Kidney tubule cell (primary cell): Measurements from ENCODE around the gene SH3BP1.

ENCODE experiments used
- DNase-seq: peaks from one replicate; pipeline ENCODE4 v3.0.0-alpha.2; 2018; ENCODE audit warnings: low spot score

The SH3BP1 gene

DNA sequence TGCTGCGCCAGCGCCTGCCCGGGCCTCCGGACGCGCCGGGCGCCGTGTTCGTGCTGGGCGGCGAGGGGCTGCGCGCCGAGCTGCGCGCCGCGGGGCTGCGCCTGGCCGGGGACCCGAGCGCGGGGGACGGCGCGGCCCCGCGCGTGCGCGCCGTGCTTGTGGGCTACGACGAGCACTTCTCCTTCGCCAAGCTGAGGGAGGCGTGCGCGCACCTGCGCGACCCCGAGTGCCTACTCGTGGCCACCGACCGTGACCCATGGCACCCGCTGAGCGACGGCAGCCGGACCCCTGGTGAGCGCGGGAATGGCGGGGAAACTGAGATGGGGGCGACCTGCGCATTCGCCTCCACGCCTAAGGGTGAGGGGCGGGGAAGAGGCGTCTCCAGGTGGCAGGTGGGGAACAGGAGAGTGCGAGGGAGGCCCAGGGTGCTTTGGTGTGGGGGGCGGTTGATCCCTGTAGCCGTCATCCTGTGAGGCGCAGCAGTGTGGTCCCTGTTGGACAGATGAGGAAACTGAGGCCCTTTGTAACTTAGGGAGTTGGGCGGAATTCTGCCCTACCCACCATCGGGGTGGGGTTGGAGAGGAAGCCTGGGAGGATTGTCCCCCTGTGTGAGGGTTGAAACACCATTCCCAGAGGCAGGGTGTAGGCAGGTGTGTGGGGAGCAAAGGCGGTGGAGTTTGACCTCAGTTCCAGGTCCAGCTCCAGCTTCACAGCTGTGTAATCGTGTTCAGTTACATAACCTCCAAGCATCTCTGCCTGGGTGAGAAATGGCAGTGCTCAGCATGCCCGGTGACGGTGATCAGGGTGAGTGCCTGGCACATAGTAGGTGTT, 19.8 kb downstream of the SH3BP1 start:
- DNase-seq = peak; percentile 10

DNA sequence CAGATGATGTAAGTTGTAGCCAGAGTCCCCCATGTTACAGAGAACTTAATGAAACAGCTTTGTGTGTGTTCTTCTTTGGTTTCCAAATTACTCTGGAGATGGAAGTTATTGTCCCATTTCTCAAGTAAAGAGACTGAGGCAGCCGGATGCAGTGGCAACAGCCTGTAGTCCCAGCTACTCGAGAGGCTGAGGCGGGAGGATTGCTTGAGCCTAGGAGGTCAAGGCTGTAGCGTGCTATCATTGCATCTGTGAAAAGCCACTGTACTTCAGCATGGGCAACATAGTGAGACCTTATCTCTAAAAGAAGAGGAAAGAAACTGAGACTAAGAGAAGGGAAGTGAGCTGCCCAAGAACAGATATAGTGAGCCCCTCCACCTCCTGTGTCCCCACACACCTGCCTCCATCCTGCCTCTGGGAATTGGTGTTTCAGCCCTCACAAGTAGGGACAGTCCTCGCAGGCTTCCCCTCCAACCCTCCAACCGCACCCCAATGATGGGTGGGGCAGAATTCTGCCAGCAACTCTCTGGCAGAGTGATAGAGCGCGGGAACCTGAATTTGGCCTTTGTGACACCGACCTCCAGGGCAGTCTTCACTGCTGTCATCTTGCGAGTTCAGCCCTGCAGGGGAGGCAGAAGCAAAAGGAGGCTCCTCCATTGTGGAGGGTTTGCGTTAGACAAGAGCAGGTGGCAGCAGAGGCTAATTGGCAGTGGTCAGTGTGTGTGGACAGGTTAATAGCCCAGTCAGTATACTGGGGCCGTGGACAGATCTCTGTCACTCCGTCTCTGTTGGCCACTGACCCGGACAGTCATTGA, 20.6 kb downstream of the SH3BP1 start:
- no peak for DNase-seq

DNA sequence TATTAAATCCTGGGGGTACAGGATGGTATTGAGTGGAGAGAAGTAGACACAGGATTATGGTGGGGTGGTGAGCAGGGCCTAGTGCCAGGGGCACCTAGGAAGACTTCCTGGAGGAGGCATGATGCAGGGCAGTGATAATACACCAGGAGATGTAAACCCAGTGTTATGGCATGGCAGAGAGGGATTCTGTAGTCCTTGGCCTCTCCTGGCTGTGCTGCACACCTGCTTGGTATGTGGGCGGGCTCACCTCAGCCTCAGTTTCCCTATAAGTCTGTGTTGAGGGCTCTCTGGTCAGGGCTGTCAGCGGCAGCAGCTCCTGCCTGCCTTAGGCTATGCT, 21.2 kb downstream of the SH3BP1 start:
- no peak for DNase-seq

DNA sequence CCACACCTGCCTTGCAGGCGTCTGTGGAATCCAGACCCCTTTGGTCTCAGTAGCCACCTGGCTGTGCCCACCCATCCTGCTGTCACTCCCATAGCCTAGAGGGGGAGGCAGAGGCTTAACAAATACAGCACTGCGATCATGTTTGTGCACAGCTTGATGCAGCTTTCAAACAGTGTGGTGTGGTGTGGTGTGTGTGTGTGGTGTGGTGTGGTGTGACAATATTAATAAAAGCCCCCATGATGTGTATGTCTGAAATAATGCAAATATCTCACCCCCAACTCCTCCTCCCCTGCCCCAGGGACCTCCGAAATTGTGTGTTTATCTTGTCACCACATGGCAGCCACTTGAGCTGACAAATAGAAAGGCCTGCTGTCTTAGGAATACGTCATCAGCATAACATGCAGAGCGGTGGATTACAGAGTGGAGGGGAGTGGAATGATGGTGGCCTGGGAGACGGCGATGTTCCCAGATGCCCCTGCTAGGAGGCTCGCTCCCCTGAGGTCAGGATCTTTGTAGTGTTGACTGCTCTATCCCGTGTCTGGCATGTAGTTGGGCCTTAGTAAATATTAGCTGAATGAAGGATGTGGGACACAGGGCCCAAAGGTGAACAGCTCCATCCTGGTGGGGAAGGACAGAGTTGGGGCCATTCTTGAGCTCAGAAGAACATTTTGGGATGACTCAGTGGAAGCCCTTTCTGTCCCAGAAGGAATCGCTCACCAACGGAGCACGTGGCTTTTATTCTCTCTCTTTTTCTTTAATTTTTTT, 21.9 kb downstream of the SH3BP1 start:
- peak; percentile 27 for DNase-seq

DNA sequence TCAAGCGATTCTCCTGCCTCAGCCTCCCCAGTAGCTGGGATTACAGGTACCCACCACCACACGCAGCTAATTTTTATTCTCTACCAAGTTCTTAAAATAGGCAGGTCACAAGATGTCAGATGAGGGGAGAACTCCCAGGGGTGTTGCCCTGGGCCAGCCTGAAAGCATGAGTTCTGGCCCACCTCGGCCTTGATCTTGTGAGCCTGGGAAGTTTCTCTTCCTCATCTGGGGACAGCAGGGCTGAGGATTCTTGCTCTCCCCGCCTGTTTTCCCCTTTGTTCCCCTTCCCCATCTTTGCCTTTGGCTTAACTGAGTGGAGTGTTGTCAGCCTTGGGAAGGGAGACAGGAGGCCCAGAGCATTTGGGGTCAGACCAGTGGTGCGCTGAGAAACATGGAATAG, 22.6 kb downstream of the SH3BP1 start:
- DNase-seq = no peak

DNA sequence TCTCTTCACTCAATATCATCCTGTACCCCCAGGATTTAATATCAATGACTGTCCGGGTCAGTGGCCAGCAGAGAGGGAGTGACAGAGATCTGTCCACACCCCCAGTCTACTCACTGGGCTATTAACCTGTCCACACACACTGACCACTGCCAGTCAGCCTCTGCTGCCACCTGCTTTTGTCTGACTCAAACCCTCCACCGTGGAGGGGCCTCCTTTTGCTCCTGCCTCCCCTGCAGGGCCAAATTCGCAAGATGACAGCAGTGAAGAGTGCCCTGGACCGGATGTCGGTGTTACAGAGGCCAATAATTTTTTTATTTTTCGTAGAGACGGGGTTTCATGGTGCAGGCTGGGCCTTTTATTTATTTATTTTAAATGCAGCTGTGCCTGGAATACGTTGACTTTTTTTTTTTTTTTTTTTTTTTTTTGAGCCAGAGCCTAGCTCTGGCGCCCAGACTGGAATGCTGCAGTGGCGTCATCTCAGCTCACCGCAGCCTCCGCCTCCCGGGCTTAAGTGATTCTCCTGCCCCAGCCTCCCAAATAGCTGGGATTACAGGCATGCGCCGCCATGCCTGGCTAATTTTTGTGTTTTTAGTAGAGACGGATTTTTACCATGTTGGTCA, 24.2 kb downstream of the SH3BP1 start:
- DNase-seq = no peak

DNA sequence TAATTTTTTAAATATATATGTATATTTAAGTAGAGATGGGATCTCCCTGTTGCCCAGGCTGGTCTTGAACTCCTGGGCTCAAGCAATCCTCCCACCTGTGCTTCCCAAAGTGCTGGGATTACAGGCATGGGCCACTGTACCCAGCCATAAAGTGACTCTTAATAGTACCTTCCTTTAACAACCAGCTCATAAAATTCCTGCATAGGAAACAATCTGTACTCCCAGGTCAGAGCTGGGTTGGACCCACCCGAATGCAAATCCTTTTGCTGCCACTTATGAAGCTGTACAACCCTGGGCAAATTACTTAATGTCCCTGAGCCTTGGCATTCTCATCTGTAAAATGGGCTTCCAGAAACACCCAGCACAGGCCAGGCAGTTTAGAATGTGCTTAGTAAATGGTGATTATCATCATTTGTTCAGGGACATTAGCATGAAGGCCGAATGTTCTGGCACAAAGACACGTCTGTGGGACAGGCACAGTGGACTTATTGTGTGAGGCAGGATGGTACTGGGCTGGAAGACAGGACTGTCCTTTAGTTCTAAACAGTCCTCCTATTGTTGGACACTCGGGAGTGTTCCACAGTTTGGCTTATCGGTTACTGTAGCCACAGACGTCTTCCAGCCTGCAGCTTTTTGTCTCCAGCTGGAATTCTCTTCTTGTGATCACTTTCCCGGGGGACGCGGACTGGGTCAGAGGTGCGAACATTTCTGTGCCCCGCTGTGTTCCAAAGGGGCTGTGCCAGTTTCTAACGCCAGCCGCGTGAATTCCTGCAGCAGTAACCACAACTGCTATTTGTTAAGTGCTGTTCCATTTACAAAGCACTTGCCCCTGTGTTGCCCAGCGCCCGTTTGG, 25.0 kb downstream of the SH3BP1 start:
- DNase-seq = no peak

DNA sequence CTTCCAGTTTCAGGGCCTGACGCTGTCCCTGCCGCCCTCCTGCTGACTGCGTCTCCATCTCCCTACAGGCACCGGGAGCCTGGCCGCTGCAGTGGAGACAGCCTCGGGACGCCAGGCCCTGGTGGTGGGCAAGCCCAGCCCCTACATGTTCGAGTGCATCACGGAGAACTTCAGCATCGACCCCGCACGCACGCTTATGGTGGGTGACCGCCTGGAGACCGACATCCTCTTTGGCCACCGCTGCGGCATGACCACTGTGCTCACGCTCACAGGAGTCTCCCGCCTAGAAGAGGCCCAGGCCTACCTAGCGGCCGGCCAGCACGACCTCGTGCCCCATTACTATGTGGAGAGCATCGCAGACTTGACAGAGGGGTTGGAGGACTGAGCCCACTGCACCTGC, 26.0 kb downstream of the SH3BP1 start:
- DNase-seq = no peak

DNA sequence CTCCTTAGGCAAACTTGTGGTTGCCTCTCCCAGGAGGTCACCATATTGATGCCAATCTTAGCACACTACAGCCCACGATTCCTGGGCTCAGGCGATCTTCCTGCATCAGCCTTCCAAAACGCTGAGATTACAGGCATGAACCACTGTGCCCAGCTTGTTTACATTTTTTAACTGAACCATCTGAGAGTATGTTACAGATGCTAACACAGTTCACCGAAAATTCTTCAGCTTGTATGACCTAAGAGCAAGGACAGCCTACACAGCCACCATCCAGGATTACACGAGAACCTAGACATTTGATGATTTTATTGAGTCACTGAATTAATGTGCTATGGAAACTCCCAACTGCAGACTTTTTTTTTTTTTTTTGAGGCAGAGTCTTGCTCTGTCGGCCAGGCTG, 30.1 kb downstream of the SH3BP1 start:
- DNase-seq = peak; percentile 24

DNA sequence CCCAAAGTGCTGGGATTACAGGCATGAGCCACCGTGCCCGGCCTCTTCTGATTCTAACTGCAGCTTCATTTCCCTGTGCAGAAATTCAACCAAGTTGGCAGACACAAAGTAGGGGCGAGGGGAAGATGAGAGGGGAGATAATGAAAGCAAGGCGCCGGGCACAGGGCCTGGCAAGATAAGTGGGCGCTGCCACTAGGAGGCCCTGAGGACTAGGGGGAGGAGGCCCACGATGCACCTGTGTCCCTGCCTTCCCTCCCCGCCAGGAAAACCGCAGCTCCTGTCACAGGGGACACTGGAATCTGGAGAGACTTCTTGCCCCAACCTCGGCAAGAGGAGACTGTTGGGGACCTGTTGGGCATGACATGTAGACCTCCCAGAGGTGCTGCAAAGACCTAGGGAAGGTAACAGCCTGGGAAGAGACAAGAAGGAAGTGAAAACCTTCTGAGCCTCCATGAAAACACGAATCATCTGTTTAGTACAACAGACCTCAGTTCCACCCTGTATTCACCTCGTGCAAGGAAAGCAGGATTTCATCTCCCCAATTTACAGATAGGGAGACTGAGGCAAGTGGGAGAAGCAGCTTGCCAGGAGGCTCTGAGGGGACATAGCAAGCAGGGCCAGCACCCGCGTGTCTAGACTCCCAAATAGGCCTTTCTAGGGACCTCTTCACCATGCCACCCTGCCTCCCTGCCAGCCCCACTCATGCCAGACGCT, 32.9 kb downstream of the SH3BP1 start:
- no peak for DNase-seq

DNA sequence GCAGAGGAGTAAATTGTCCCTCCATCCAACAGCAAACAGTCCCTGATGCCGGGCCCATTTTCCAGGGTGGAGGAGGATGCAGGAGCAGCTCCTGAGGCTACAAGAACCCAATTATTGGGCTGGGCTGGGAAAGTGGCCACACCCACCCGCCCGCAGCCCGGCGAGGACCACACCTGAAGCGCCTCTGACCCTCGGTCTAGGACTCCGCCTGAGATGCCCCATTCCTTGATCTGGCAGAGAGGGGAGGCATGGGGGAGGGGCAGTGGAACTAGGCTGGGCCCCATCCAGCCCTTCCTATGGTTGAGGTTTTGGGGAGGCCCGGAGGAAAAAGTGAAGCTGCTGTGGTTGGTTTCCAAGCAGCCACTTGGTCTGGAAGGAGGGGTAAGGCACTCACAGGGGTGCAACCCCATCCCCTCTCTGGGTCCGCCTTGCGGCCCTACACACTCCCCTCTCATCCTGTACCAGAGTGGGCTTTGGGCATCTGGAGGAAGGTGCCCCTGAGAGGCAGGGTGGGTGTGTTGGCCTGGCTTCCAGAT, 33.5 kb downstream of the SH3BP1 start:
- no peak for DNase-seq

DNA sequence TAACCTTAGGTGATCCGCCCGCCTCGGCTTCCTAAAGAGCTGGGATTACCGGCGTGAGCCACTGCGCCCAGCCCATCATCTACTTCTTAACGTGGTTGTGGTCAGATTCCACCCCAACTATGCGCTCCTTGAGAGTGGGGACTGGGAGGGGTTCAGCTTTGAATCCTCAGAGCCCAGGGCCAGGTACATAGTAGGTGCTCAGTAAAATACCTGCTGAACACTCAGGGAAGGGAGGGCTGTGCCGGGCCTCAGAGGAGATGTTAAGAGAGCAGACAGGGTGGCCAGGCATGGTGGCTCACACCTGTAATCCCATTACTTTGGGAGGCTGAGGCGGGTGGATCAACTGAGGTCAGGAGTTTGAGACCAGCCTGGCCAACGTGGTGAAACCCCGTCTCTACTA, 34.8 kb downstream of the SH3BP1 start:
- DNase-seq = no peak

DNA sequence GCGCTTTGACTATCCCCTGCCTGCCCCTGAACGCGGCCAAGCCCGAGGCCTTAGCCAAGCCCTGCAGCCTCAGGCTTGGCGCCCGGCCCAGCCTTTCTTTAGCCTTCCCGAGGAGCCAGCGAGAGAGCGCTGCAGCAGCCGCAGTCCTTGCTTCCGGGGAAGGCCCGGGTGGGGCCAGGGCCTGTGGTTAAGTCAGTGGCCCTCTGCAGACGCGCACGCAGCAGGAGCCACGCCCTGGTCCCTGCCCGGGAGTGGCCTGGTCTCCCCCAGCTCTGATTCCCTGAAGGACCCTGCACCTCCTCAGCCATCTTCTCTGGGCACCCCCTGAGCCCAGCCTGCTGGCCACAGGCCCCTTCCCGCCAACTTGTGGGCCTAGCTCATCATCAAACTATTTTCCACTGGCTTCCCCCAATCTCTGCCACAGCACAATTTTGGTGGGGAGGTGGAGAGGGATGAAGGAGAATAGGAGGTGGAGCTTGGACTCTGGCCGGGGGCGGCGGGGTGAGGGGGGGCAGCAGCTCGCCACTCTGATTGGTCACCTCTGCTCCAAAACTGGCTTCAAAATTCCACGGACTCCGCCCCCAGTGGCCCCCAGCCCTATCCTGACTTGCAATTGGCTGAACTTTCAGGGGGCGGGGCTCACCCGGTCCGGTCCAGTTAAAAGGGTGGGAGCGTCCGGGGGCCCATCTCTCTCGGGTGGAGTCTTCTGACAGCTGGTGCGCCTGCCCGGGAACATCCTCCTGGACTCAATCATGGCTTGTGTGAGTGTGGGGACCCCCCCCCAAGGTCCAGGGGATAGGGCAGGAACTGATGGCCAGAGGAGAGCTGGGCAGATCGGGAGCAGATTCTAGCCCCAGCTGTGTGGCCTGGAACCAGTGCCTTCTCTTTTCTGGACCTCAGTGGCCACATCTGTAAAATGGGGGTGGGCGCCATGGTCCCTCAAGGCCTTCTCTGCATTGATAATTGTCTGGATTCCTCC, 35.8 kb downstream of the SH3BP1 start, which contains the start of gene LGALS1:
Gene LGALS1, plus strand, starts transcription at position 686 of the 979 bp plus-strand sequence. Its CDS starts 67 bp downstream, at position 753.
- DNase-seq = peak; percentile 95

DNA sequence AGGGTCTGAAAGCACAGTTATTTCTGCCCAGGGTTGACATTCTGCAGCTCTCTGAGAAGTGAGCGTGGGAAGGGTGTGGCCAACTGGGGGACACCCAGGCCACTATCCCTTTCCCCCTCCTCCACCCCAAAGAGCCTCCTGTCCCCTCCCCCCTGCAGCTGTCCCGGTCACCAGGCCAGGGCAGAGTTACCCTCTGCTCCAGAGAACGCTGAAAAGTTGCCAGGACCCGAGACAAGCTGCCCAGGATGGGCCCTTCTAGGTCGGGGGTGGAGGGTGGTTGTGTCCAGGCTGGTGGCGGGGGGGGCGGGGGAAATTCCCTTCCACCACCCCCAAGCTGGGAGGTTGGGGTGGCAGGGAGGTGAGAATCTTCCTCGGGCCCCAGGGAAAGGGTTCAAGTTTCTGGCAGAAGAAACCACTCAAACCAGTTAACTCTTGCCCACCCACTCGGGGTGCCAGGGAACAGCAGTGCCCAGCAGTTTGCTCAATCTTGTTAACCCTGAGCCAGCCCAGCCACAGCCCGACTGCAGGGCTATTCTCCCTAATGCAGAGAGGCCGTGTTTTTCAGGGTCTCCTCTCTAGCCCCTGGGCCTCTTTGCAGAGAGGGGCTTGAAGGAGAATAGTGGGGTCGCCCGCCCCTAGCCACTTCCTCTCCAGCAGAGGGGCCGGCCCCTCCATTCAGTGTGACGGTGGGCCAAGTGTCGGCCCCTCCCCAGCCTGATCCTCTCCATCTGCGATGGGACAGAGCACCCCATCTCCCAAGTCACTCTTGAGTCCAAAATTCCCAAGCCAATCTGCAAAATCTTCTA, 36.7 kb downstream of the SH3BP1 start:
- peak; percentile 35 for DNase-seq

DNA sequence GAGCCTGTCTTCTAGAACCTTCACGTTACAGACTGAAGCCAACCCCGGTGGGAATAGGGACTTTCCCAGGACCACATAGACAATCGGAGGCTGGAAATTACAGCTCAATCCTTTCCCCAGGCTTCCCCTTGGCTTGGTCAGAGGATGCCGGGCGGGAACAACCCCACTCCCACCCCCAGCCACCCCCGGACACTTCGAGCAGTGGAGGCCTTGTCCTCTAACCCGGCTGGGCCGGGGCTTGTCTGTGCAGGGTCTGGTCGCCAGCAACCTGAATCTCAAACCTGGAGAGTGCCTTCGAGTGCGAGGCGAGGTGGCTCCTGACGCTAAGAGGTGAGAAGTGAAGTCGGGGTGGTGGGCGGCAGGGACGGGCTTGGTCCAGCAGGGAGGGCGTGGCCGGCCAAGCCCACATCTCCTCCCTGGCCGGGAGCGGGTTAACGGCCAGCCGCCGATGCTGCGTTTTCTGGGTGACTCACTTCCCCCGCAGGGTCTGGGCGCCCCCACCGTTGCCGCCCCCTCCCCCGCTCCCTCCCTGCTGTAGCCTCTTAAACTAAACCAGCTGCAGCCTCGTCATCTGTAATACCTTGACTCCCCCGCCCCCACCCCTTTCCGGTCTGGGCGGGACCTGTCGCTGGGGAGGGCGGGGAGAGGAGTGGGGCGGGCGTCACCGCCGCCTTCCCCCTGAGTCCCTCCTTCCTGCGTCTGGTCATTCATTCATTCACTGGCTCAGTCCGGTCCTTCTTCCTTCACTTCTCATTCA, 37.4 kb downstream of the SH3BP1 start:
- DNase-seq = peak; percentile 97

DNA sequence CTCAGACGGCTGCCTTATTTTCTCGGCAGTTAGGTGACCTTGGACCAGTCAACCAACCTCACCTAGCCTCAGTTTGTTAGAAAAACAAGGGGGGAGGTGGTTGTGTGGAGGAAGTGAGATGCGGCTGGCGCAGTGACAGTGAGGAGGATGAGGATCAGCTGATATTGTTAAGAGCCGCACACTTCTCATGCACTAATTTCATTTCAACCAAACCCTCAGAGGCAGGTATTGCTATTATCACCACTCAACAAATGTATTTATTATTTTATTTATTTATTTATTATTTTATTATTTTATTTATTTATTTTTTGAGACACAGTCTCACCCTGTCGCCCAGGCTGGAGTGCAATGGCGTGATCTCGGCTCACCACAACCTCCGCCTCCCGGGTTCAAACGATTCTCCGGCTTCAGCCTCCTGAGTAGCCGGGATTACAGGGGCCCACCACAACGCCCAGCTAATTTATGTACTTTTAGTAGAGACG, 38.1 kb downstream of the SH3BP1 start:
- no peak for DNase-seq

DNA sequence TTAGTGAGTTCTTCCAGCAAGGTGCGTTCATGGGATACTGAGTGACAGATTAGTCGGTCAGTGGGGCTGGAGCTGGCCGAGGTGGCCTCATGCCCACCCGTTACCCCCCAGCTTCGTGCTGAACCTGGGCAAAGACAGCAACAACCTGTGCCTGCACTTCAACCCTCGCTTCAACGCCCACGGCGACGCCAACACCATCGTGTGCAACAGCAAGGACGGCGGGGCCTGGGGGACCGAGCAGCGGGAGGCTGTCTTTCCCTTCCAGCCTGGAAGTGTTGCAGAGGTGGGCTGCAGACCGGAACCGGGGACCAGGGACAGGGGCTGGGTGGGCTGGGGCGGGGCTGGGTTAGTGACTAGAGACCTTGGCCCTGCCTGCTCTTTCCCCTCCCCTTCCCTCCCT, 38.9 kb downstream of the SH3BP1 start:
- no peak for DNase-seq
